SK-N-MC (cell line): Measurements from ENCODE around the gene TOR1AIP1.
A peak's percentile ranks its signal among the peaks of the same experiment; 100 is the strongest.

Experiments used
- DNase-seq: peaks from one replicate; pipeline ENCODE4 v3.0.0-alpha.2; 2011; ENCODE audit warnings: low read depth, low spot score
- H3K27ac ChIP-seq: fragments of 200-600 bp; sonication (generic); 2 replicates; pipeline ENCODE4 v1.5.1; 2016; ENCODE audit warnings: mixed run types
- H3K36me3 ChIP-seq: fragments of 200-600 bp; sonication (generic); 2 replicates; pipeline ENCODE4 v1.6.1; 2017; ENCODE audit warnings: antibody characterized with exemption, low read length, mixed read lengths; ENCODE audit not compliant: insufficient read depth
- H3K4me3 ChIP-seq: fragments of 200-600 bp; sonication (generic); 2 replicates; pipeline ENCODE4 v1.5.1; 2016
- H3K9ac ChIP-seq: fragments of 200-600 bp; sonication (generic); 2 replicates; pipeline ENCODE4 v1.8.0; 2017; ENCODE audit warnings: mixed run types, mixed read lengths; ENCODE audit not compliant: insufficient read length
- H3K9me3 ChIP-seq: fragments of 200-600 bp; sonication (generic); 2 replicates; pipeline ENCODE4 v1.6.1; 2017; ENCODE audit warnings: low read depth, mild to moderate bottlenecking, antibody characterized with exemption, low read length, moderate library complexity, mixed read lengths
- EZH2 ChIP-seq: fragments of 200-600 bp; sonication (generic); IDR thresholded peaks from one replicate; pipeline ENCODE4 v1.6.1; 2017; ENCODE audit warnings: antibody characterized with exemption
- FOXP2 ChIP-seq: optimal IDR thresholded peaks from 2 replicates; pipeline ENCODE3; 2011; ENCODE audit warnings: mild to moderate bottlenecking, moderate library complexity; ENCODE audit not compliant: insufficient read depth; ENCODE audit errors: extremely low read length, control extremely low read depth
- POLR2AphosphoS5 ChIP-seq: IDR thresholded peaks from 2 replicates; pipeline ENCODE4 v1.6.1; 2012; ENCODE audit warnings: mild to moderate bottlenecking, low read depth, low read length, borderline replicate concordance

Gene TOR1AIP1

DNA sequence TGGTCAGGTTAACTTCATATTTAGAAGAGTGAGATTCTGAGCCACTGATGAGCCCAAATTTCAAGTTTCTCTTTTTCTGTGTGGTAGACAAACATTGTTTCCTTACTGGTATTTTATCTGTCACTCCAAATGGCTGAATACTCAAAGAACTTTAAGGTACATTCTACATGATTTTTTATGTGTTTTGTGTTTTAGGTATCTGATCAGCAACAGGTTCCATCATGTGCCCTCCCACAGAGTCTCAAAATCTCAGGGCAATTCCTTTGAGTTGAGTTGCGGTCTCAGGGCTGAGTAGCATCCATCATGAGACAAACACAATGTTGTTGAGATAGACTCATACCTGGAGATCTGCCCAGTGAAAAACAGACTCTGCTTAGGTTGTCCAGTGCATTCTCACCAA lies 57.9 kb downstream of the TOR1AIP1 start:
- no peak overlapping the region for H3K27ac ChIP-seq
- no peak for DNase-seq
- H3K9me3 ChIP-seq, result no peaks in the 10 kb centered on the region
- no peaks in the 10 kb centered on the region for H3K36me3 ChIP-seq
- H3K4me3 ChIP-seq, result no peak overlapping the region
- no peak for TF ChIP-seq POLR2AphosphoS5
- no peak for TF ChIP-seq FOXP2
- no peak for TF ChIP-seq EZH2
- H3K9ac ChIP-seq, result no peak overlapping the region

GRCh38 chr1:179941454-179941853 lies 59.4 kb downstream of the TOR1AIP1 start:
- H3K9ac ChIP-seq, result no peak overlapping the region
- no peaks in the 10 kb centered on the region for H3K9me3 ChIP-seq
- no peak overlapping the region for H3K4me3 ChIP-seq
- DNase-seq, result no peak
- no peak overlapping the region for H3K27ac ChIP-seq
- TF ChIP-seq FOXP2 (no peak), EZH2 (no peak), POLR2AphosphoS5 (no peak)
- H3K36me3 ChIP-seq, result no peaks in the 10 kb centered on the region

DNA sequence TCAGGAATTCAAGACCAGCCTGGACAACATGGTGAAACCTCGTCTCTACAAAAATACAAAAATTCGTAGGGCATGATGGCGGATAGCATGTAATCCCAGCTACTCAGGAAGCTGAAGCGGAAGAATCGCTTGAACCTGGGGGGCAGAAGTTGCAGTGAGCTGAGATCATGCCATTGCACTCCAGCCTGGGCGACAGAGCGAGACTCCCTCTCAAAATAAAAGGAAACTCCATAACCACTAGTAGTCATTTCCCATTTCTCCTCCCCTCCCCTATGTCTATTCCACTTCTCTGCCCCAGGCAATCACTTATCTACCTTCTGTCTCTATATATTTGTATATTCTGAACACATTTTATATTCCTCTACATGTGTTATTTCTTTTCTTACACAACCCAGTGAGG lies 68.6 kb downstream of the TOR1AIP1 start:
- TF ChIP-seq EZH2 (no peak), FOXP2 (no peak), POLR2AphosphoS5 (no peak)
- Histone ChIP-seq H3K36me3 (no peaks in the 10 kb centered on the region), H3K4me3 (no peak overlapping the region), H3K27ac (no peak overlapping the region), H3K9ac (no peak overlapping the region), H3K9me3 (no peaks in the 10 kb centered on the region)
- DNase-seq, result no peak

DNA sequence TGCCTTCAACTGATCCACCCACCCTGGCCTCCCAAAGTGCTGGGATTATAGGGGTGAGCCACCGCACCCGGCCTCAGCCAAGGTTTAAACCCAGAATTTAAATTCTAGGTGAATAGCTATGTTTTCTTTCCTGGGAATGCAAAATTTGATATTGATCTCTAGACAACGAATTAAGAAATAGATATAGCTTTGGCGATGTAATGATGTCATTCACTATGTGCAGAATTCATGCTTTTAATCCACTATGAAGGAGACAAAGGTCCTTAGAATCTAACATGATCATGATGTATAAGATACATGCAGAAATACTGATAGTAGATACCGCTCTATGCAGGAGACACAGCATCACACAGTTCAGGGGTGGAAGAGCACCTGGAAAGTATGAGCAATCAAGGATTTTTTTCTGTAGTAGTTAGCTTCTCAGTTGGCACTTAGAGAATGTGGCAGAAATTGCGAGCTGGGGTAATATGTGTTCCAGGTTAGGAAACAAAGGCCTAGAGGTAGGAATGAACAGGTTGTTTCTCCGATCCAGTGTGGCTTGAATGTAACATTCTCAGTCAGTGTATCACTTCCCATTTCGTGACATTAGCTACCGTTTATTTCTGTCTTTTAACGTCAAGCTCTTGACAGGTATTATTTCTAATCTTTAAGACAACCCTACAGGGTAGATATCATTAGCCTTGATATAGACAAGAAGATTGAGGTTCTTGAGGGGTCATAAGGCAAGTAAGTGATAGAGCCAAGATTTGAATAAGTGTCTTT lies 69.5 kb downstream of the TOR1AIP1 start:
- Histone ChIP-seq H3K9me3 (no peaks in the 10 kb centered on the region), H3K4me3 (no peak overlapping the region), H3K27ac (no peak overlapping the region), H3K36me3 (no peaks in the 10 kb centered on the region), H3K9ac (no peak overlapping the region)
- DNase-seq, result no peak
- no peak for TF ChIP-seq FOXP2
- no peak for TF ChIP-seq EZH2
- TF ChIP-seq POLR2AphosphoS5, result no peak

DNA sequence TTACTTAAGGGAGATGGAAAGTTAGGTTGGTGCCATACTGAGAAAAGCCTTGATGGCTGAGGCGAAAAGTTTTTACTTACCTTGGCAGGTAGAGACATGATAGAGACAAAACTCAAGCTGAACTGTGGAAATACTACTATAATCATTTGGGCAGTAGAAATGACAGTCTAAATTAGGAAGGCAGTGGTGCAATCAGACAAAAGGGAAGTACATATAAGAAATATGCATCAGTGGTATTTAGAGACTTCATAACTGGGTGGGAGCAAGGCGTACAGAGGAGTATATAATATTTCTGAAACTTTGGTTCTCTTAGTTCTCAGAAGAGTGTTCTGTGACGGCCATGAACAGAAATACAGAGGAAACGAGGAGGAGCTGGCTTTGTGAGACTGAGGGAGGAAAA lies 70.1 kb downstream of the TOR1AIP1 start:
- H3K36me3 ChIP-seq, result no peaks in the 10 kb centered on the region
- TF ChIP-seq FOXP2, result no peak
- H3K9ac ChIP-seq, result no peak overlapping the region
- H3K4me3 ChIP-seq, result no peak overlapping the region
- DNase-seq, result no peak
- H3K27ac ChIP-seq, result no peak overlapping the region
- H3K9me3 ChIP-seq, result no peaks in the 10 kb centered on the region

- Histone ChIP-seq H3K27ac (peak overlapping the region; percentile 81), H3K9me3 (no peaks in the 10 kb centered on the region), H3K36me3 (no peaks in the 10 kb centered on the region), H3K4me3 (peak overlapping the region; percentile 91), H3K9ac (peak overlapping the region; percentile 82)
- TF ChIP-seq EZH2 (no peak), FOXP2 (no peak), POLR2AphosphoS5 (no peak)
- DNase-seq, result no peak
Observed at GRCh38 chr1:179953974-179954492, 71.9 kb downstream of the TOR1AIP1 start.

DNA sequence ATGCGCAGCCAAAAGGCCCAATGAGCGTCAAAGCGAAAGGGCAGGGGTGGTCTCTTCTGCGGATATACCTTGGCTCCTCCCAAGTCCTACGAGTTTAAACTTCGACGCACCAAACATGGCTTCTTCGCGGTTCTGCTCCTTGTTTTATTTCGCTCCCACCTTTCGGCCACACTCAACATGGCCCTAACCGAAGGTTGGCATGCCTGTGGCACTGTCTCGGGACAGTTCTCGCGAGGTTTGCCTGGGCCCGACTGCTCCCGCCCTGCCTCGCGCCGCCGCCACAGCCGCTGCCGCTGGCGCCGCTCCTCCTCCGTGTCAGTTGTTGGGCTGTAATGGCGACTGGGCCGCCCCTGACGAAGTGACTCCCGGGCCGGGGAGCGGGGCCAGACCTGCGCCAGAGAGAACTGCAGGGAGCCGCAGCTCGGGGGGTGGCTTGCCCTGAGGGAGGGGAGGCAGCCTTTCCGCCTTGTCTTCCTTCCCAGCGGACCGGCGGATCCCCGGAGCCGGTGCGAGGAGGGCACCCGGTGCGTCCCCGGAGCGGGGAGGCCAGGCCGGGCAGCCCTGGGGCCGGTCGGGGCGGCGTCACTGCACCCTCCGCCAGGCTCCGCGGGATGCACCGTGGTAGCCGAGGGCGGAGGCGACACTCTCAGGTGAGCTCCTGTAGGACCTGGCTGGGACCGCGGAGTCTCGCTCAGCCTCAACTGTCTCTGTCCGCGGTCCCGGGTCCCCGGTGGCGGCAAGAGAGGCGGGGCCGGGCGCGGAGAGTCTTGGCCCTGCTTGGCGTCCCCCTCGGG lies 72.6 kb downstream of the TOR1AIP1 start, which contains the start of gene CEP350:
TSS of gene CEP350 (plus strand) at position 318 of the 794 bp plus-strand sequence. CDS start 31,372 bp downstream, outside the sequence.
- peak within 1 kb of the TSS; percentile 81 for H3K27ac ChIP-seq
- no peaks in the 10 kb centered on the region for H3K36me3 ChIP-seq
- DNase-seq, result peak; percentile 99
- peak within 1 kb of the TSS; percentile 91 for H3K4me3 ChIP-seq
- no peaks in the 10 kb centered on the region for H3K9me3 ChIP-seq
- H3K9ac ChIP-seq, result peak within 1 kb of the TSS; percentile 96
- TF ChIP-seq EZH2, result no peak
- TF ChIP-seq POLR2AphosphoS5, result peak; percentile 92
- no peak for TF ChIP-seq FOXP2

DNA sequence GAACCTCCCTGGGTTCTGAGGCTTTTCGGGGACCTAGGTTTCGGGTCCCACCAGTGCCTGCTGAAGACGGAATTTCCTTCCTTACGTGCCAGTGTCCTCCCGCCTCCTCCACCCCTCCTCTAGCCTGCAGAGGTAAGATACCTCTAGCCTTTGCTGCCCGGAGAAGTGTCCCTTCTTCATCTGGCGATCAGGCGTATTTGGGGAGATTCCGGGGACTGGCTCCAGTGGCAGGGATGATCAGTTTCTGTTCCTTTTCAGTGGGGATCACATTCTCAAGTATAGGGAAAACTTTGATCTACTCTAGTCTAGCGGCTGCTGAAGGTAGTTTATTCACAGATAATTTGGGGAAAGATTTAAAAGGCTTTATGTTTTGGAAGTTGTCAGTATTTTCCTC lies 73.2 kb downstream of the TOR1AIP1 start:
- DNase-seq, result no peak
- Histone ChIP-seq H3K36me3 (no peaks in the 10 kb centered on the region), H3K4me3 (peak overlapping the region; percentile 91), H3K9me3 (no peaks in the 10 kb centered on the region), H3K27ac (peak overlapping the region; percentile 74; the same call in 1 of the 2 replicates), H3K9ac (peak overlapping the region; percentile 96)
- TF ChIP-seq POLR2AphosphoS5, result no peak
- TF ChIP-seq EZH2, result no peak
- no peak for TF ChIP-seq FOXP2
